Nephron progenitor cell (in vitro differentiated cells): Measurements from ENCODE around the gene KDM2B.

Experiments
- DNase-seq: peaks from one replicate; pipeline ENCODE4 v3.0.0; 2021
- H3K27ac Mint-ChIP-seq: 2 replicates; pipeline ENCODE4 v1.8.0; 2021; ENCODE audit warnings: mild to moderate bottlenecking, moderate library complexity, mixed read lengths
- H3K27me3 Mint-ChIP-seq: 2 replicates; pipeline ENCODE4 v1.8.0; 2021; ENCODE audit warnings: mild to moderate bottlenecking, low read depth, mixed read lengths; ENCODE audit not compliant: poor library complexity
- H3K36me3 Mint-ChIP-seq: 2 replicates; pipeline ENCODE4 v1.8.0; 2021; ENCODE audit warnings: low read depth, mixed read lengths
- H3K4me1 Mint-ChIP-seq: 2 replicates; pipeline ENCODE4 v1.8.0; 2021; ENCODE audit warnings: mixed read lengths
- H3K4me3 Mint-ChIP-seq: 2 replicates; pipeline ENCODE4 v1.8.0; 2021; ENCODE audit warnings: mild to moderate bottlenecking, moderate library complexity, mixed read lengths
- H3K9me3 Mint-ChIP-seq: 2 replicates; pipeline ENCODE4 v1.8.0; 2021; ENCODE audit warnings: mild to moderate bottlenecking, moderate library complexity, mixed read lengths
- TF ChIP-seq, protein P1 (sequence below): fragments of 200-600 bp; sonication (generic); IDR thresholded peaks from 2 replicates; pipeline ENCODE4 v1.5.0; 2021; ENCODE audit warnings: antibody characterized with exemption

KDM2B gene

DNA sequence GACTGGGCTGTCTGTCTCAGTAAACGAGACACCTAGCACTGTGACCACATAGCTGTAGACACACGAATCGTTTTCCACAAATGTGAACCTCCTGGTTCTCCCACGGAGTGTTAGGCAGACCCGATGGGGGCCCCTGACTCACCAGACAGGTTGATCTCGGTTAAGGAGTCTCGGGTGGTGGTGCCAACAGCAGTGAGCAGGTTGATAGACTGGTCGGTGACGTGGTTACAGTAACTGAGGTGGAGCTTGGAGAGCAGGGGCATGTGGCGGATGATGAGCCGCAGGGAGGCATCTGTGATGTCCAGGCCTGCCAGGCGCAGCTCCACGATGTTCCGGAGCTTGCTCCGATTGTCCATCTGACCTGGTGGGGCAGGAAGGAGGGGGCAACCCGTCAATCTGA lies 141.1 kb downstream of the KDM2B start:
- H3K27ac Mint-ChIP-seq = peak overlapping the region; percentile 93
- peaks cover 15% of the 10 kb centered on the region for H3K4me1 Mint-ChIP-seq
- H3K36me3 Mint-ChIP-seq = peaks cover 84% of the 10 kb centered on the region
- TF ChIP-seq, protein P1, sequence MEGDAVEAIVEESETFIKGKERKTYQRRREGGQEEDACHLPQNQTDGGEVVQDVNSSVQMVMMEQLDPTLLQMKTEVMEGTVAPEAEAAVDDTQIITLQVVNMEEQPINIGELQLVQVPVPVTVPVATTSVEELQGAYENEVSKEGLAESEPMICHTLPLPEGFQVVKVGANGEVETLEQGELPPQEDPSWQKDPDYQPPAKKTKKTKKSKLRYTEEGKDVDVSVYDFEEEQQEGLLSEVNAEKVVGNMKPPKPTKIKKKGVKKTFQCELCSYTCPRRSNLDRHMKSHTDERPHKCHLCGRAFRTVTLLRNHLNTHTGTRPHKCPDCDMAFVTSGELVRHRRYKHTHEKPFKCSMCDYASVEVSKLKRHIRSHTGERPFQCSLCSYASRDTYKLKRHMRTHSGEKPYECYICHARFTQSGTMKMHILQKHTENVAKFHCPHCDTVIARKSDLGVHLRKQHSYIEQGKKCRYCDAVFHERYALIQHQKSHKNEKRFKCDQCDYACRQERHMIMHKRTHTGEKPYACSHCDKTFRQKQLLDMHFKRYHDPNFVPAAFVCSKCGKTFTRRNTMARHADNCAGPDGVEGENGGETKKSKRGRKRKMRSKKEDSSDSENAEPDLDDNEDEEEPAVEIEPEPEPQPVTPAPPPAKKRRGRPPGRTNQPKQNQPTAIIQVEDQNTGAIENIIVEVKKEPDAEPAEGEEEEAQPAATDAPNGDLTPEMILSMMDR = no peak
- DNase-seq = no peak
- H3K9me3 Mint-ChIP-seq = peaks cover 33% of the 10 kb centered on the region
- H3K4me3 Mint-ChIP-seq = no peak overlapping the region
- H3K27me3 Mint-ChIP-seq = no peaks in the 10 kb centered on the region

DNA sequence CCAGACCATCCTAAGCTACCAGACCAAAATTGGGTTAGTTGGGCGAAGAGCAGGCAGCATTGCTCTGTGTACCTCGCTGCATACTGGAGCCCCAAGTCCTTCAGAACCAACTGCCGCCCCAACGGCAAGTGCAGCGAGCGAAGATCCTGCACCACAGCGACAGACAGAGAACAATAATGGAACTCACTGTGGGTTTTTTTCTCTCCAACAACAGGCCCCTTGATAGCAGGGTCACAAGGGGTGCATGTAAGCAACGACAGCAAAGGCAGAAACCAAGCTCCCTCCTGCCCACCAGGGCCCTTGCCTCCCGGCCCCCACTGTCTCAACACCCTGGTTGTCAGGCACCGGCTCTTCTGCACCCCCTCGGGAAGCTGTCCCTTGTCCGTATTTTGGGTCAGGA lies 141.9 kb downstream of the KDM2B start:
- Mint-ChIP-seq H3K4me1 (peaks cover 8% of the 10 kb centered on the region), H3K27me3 (no peaks in the 10 kb centered on the region), H3K27ac (no peak overlapping the region), H3K36me3 (peaks cover 84% of the 10 kb centered on the region), H3K9me3 (peaks cover 33% of the 10 kb centered on the region), H3K4me3 (no peak overlapping the region)
- TF ChIP-seq, protein P1 = no peak
- no peak for DNase-seq

DNA sequence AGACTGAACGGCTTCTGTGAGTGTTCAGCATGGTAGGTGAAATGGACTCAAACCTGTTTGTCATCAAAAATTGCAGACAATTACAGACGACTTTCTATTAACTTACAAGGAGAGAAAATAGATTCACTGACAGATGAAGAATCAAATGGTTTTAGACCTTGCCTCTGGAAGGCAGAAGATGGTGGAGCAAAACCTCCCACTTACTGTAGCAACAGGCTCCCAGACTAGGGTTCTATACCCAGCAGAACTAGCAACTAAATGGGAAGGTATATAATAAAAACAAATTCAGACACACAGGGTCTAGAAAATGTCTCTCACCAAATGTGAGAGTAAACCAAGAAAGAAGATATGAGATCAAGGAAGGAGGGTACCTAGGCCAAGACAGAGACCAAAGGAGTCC lies 144.1 kb downstream of the KDM2B start:
- H3K4me3 Mint-ChIP-seq = no peak overlapping the region
- TF ChIP-seq, protein P1 = no peak
- peaks cover 97% of the 10 kb centered on the region for H3K36me3 Mint-ChIP-seq
- peaks cover 33% of the 10 kb centered on the region for H3K9me3 Mint-ChIP-seq
- no peak overlapping the region for H3K27ac Mint-ChIP-seq
- H3K4me1 Mint-ChIP-seq = no peaks in the 10 kb centered on the region
- H3K27me3 Mint-ChIP-seq = no peaks in the 10 kb centered on the region
- DNase-seq = no peak

- Mint-ChIP-seq H3K27me3 (no peaks in the 10 kb centered on the region), H3K4me3 (no peak overlapping the region), H3K4me1 (no peaks in the 10 kb centered on the region), H3K27ac (peak overlapping the region; percentile 44), H3K9me3 (peaks cover 28% of the 10 kb centered on the region), H3K36me3 (peaks cover 96% of the 10 kb centered on the region)
- TF ChIP-seq, protein P1 = no peak
- no peak for DNase-seq
Measured at GRCh38 chr12:121432740-121433480, 147.9 kb downstream of the KDM2B start.

- DNase-seq = no peak
- peak overlapping the region; percentile 28 for H3K27ac Mint-ChIP-seq
- TF ChIP-seq, protein P1 = no peak
- H3K4me3 Mint-ChIP-seq = no peak overlapping the region
- peaks cover 96% of the 10 kb centered on the region for H3K36me3 Mint-ChIP-seq
- no peaks in the 10 kb centered on the region for H3K27me3 Mint-ChIP-seq
- no peaks in the 10 kb centered on the region for H3K4me1 Mint-ChIP-seq
- peaks cover 8% of the 10 kb centered on the region for H3K9me3 Mint-ChIP-seq
Measured at GRCh38 chr12:121430833-121431415, 149.9 kb downstream of the KDM2B start.

DNA sequence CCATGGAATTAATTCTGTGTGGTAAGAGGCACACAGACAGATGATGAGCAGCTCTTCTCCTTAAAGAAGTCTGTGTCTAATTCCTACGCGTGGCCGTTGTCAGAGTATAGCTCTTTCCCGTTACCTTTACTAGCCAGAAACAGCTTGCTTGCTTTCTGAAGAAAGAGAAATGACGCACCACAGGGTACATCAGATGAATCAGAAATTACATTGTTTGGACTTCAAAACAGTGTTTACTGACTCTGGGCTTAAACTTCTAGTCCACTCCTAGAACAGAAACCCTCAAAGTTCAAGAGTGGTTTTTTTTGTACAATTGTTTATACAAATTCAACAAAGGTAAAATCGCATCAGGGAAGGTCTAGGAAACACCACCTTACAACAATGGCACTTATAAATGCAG lies 151.9 kb downstream of the KDM2B start:
- H3K27ac Mint-ChIP-seq = peak overlapping the region; percentile 72
- H3K9me3 Mint-ChIP-seq = no peaks in the 10 kb centered on the region
- peaks cover 98% of the 10 kb centered on the region for H3K36me3 Mint-ChIP-seq
- H3K4me1 Mint-ChIP-seq = no peaks in the 10 kb centered on the region
- H3K27me3 Mint-ChIP-seq = no peaks in the 10 kb centered on the region
- TF ChIP-seq, protein P1 = no peak
- no peak overlapping the region for H3K4me3 Mint-ChIP-seq
- DNase-seq = no peak
